Neural progenitor cell (in vitro differentiated cells): ENCODE measurements around the gene ANO3. TPM values are rescaled to one million over a fixed set of nuclear protein-coding genes. Genes with fewer than 3 reads are reported as not detected.

Experiments
- DNase-seq: peaks from one replicate; pipeline ENCODE4 v3.0.0-alpha.2; 2016; ENCODE audit warnings: low spot score
- H2AFZ ChIP-seq: fragments of 200-600 bp; sonication (generic); replicated peaks from 2 replicates; pipeline ENCODE4 v1.6.1; 2016; ENCODE audit warnings: antibody characterized with exemption
- H3F3A ChIP-seq: fragments of 200-600 bp; sonication (generic); 2 replicates; pipeline ENCODE4 v1.6.1; 2016; ENCODE audit warnings: antibody characterized with exemption, low read depth
- H3K27ac ChIP-seq: fragments of 200-600 bp; sonication (generic); 2 replicates; pipeline ENCODE4 v1.5.1; 2016; ENCODE audit warnings: mild to moderate bottlenecking
- H3K27me3 ChIP-seq: fragments of 200-600 bp; sonication (generic); 2 replicates; pipeline ENCODE4 v1.6.1; 2016; ENCODE audit warnings: mild to moderate bottlenecking, moderate library complexity
- H3K36me3 ChIP-seq: fragments of 200-600 bp; sonication (generic); 2 replicates; pipeline ENCODE4 v1.5.1; 2016
- H3K4me1 ChIP-seq: fragments of 200-600 bp; sonication (generic); 2 replicates; pipeline ENCODE4 v1.6.1; 2016; ENCODE audit warnings: mixed run types
- H3K4me2 ChIP-seq: fragments of 200-600 bp; sonication (generic); 2 replicates; pipeline ENCODE4 v1.6.1; 2016
- H3K4me3 ChIP-seq: fragments of 200-600 bp; sonication (generic); 2 replicates; pipeline ENCODE4 v1.5.1; 2016
- H3K79me2 ChIP-seq: fragments of 200-600 bp; sonication (generic); 2 replicates; pipeline ENCODE4 v1.6.1; 2016; ENCODE audit warnings: low read depth
- H3K9ac ChIP-seq: fragments of 200-600 bp; sonication (generic); 2 replicates; pipeline ENCODE4 v1.6.1; 2016
- H3K9me3 ChIP-seq: fragments of 200-600 bp; sonication (generic); 2 replicates; pipeline ENCODE4 v1.5.1; 2016; ENCODE audit warnings: low read depth
- H4K20me1 ChIP-seq: fragments of 200-600 bp; sonication (generic); 2 replicates; pipeline ENCODE4 v1.6.1; 2016; ENCODE audit warnings: low read depth
- H3K27ac Mint-ChIP-seq: 3 replicates; pipeline ENCODE4 v1.8.0; 2021; ENCODE audit warnings: mixed read lengths
- H3K27me3 Mint-ChIP-seq: 2 replicates; pipeline ENCODE4 v1.8.0; 2022; ENCODE audit warnings: low read depth, mild to moderate bottlenecking, inconsistent platforms, moderate library complexity, mixed read lengths; ENCODE audit not compliant: insufficient read depth
- H3K36me3 Mint-ChIP-seq: 3 replicates; pipeline ENCODE4 v1.8.0; 2021; ENCODE audit warnings: mixed read lengths
- H3K4me1 Mint-ChIP-seq: 3 replicates; pipeline ENCODE4 v1.8.0; 2021; ENCODE audit warnings: mixed read lengths
- H3K4me3 Mint-ChIP-seq: 3 replicates; pipeline ENCODE4 v1.8.0; 2021; ENCODE audit warnings: mild to moderate bottlenecking, moderate library complexity, mixed read lengths
- H3K9me3 Mint-ChIP-seq: 3 replicates; pipeline ENCODE4 v1.8.0; 2020; ENCODE audit warnings: mixed read lengths
- EZH2 ChIP-seq: fragments of 200-600 bp; sonication (generic); IDR thresholded peaks from 2 replicates; pipeline ENCODE4 v1.6.1; 2017; ENCODE audit warnings: antibody characterized with exemption, mild to moderate bottlenecking, moderate library complexity
- EZH2phosphoT487 ChIP-seq: fragments of 200-600 bp; sonication (generic); IDR thresholded peaks from 2 replicates; pipeline ENCODE4 v1.6.1; 2017; ENCODE audit warnings: antibody characterized with exemption
- total RNA-seq: library from RNA; depleted of rRNA; stranded (reverse); fragments of >200 nt; gene quantifications from 2 replicates; pipeline ENCODE4 v1.2.3, GENCODE V29; 2015; ENCODE audit warnings: low replicate concordance
- TF ChIP-seq, protein P1 (sequence below): fragments of 200-600 bp; sonication (generic); IDR thresholded peaks from 2 replicates; pipeline ENCODE4 v1.5.1; 2017; ENCODE audit warnings: antibody characterized with exemption, mild to moderate bottlenecking

The ANO3 gene
- total RNA-seq, 1 donor from 2014 or later: 2.5 TPM

DNA sequence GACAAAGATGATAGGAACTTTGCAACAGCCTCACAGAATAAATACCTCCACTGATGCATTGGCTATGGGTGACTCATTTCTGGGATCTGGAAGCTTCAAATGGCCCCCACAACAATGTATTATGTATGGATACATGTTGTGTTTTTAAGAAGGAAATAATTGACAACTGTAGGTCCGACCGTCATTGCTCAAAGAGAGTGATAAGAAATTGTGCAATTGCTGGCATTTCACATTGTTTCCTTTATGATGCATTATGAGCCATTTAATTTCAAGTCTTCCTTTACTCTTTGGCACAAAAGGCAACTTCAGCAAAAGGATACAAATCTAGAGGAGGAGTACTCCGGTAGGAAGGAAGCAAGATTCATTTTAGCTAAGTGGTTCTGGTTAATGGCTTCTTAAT lies 2.0 kb downstream of the ANO3 start:
- Histone ChIP-seq H3K9me3 (no peaks in the 10 kb centered on the region), H3F3A (peaks cover 33% of the 10 kb centered on the region), H3K79me2 (no peaks in the 10 kb centered on the region), H4K20me1 (no peaks in the 10 kb centered on the region), H3K4me3 (no peak overlapping the region), H2AFZ (no peak overlapping the region), H3K9ac (no peak overlapping the region), H3K36me3 (no peaks in the 10 kb centered on the region), H3K27ac (no peak overlapping the region), H3K4me1 (peaks cover 54% of the 10 kb centered on the region), H3K4me2 (peak overlapping the region; percentile 1), H3K27me3 (no peaks in the 10 kb centered on the region)
- Mint-ChIP-seq H3K9me3 (peaks cover 3% of the 10 kb centered on the region), H3K27ac (peak overlapping the region; percentile 44), H3K4me3 (no peak overlapping the region), H3K4me1 (peaks cover 66% of the 10 kb centered on the region), H3K27me3 (peaks cover 9% of the 10 kb centered on the region), H3K36me3 (no peaks in the 10 kb centered on the region)
- no peak for TF ChIP-seq EZH2
- no peak for DNase-seq

DNA sequence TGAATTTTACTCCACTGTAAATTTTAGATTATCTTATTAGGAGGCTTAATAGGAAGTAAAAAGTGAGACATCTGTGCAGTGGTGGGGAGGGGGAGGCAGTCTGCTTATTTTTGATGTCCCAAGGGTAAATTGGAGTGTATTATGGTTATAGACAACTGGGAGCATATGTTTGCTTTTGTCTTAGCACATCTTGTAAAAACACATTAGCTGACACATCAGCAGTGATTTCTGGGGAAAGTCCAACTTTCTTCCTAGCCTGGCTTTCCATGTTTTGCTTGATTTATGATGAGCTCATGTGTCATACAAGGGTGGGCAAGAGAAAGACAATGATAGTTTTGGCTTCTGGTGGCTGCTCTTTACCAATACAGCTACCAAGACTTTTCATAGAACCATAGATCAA lies 4.0 kb downstream of the ANO3 start:
- TF ChIP-seq, protein P1, sequence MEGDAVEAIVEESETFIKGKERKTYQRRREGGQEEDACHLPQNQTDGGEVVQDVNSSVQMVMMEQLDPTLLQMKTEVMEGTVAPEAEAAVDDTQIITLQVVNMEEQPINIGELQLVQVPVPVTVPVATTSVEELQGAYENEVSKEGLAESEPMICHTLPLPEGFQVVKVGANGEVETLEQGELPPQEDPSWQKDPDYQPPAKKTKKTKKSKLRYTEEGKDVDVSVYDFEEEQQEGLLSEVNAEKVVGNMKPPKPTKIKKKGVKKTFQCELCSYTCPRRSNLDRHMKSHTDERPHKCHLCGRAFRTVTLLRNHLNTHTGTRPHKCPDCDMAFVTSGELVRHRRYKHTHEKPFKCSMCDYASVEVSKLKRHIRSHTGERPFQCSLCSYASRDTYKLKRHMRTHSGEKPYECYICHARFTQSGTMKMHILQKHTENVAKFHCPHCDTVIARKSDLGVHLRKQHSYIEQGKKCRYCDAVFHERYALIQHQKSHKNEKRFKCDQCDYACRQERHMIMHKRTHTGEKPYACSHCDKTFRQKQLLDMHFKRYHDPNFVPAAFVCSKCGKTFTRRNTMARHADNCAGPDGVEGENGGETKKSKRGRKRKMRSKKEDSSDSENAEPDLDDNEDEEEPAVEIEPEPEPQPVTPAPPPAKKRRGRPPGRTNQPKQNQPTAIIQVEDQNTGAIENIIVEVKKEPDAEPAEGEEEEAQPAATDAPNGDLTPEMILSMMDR: no peak
- TF ChIP-seq EZH2 (no peak), EZH2phosphoT487 (no peak)
- no peak overlapping the region for H3K27ac Mint-ChIP-seq
- H2AFZ ChIP-seq: no peak overlapping the region
- H3K4me1 Mint-ChIP-seq: peaks cover 48% of the 10 kb centered on the region
- no peaks in the 10 kb centered on the region for H3K36me3 ChIP-seq
- H3K4me1 ChIP-seq: peaks cover 35% of the 10 kb centered on the region
- H3K4me2 ChIP-seq: no peak overlapping the region
- H3K79me2 ChIP-seq: no peaks in the 10 kb centered on the region
- DNase-seq: no peak
- H3K9ac ChIP-seq: no peak overlapping the region
- H3K9me3 Mint-ChIP-seq: peaks cover 3% of the 10 kb centered on the region
- no peaks in the 10 kb centered on the region for H3K27me3 ChIP-seq
- peaks cover 17% of the 10 kb centered on the region for H3F3A ChIP-seq
- no peaks in the 10 kb centered on the region for H3K36me3 Mint-ChIP-seq
- H3K4me3 ChIP-seq: no peak overlapping the region
- H3K9me3 ChIP-seq: no peaks in the 10 kb centered on the region
- no peak overlapping the region for H3K27ac ChIP-seq
- H4K20me1 ChIP-seq: no peaks in the 10 kb centered on the region
- H3K4me3 Mint-ChIP-seq: no peak overlapping the region
- H3K27me3 Mint-ChIP-seq: peaks cover 8% of the 10 kb centered on the region

DNA sequence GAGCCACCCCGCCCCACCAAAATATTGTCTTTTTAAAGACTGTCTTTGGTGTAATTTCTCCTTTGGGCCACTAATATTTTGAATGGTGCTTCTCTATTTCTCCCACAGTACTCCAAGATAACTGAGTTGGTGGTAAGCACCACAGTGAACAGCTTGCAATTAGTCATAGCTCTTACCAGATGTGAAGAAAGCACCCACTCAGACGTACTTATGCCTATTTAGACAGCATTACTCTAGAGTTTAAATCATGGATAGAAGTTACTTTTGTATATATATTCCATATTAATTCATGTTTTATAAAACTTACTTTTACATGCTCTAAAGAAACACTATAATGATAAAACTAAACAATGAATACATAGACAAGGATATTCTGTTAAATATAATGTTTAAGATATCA lies 12.7 kb downstream of the ANO3 start:
- Mint-ChIP-seq H3K36me3 (no peaks in the 10 kb centered on the region), H3K27me3 (peaks cover 2% of the 10 kb centered on the region), H3K4me1 (no peaks in the 10 kb centered on the region), H3K9me3 (no peaks in the 10 kb centered on the region), H3K27ac (no peak overlapping the region), H3K4me3 (no peak overlapping the region)
- no peak overlapping the region for H2AFZ ChIP-seq
- H4K20me1 ChIP-seq: no peaks in the 10 kb centered on the region
- H3K27me3 ChIP-seq: no peaks in the 10 kb centered on the region
- H3K9me3 ChIP-seq: no peaks in the 10 kb centered on the region
- H3K27ac ChIP-seq: no peak overlapping the region
- no peak overlapping the region for H3K4me3 ChIP-seq
- no peak overlapping the region for H3K4me2 ChIP-seq
- no peaks in the 10 kb centered on the region for H3F3A ChIP-seq
- no peak for DNase-seq
- TF ChIP-seq, protein P1: no peak
- H3K36me3 ChIP-seq: no peaks in the 10 kb centered on the region
- H3K79me2 ChIP-seq: no peaks in the 10 kb centered on the region
- no peaks in the 10 kb centered on the region for H3K4me1 ChIP-seq
- H3K9ac ChIP-seq: no peak overlapping the region

- no peak for DNase-seq
- no peak overlapping the region for H3K27ac Mint-ChIP-seq
- Histone ChIP-seq H3K9ac (no peak overlapping the region), H3K27ac (no peak overlapping the region), H3K4me3 (no peak overlapping the region), H2AFZ (no peak overlapping the region), H3F3A (no peaks in the 10 kb centered on the region), H3K27me3 (no peaks in the 10 kb centered on the region), H3K79me2 (no peaks in the 10 kb centered on the region), H3K36me3 (no peaks in the 10 kb centered on the region), H4K20me1 (no peaks in the 10 kb centered on the region), H3K4me2 (no peak overlapping the region), H3K4me1 (no peaks in the 10 kb centered on the region), H3K9me3 (no peaks in the 10 kb centered on the region)
- TF ChIP-seq EZH2: no peak
- TF ChIP-seq, protein P1: no peak
- no peak for TF ChIP-seq EZH2phosphoT487
- no peaks in the 10 kb centered on the region for H3K4me1 Mint-ChIP-seq
- H3K36me3 Mint-ChIP-seq: no peaks in the 10 kb centered on the region
- no peak overlapping the region for H3K4me3 Mint-ChIP-seq
- H3K27me3 Mint-ChIP-seq: no peaks in the 10 kb centered on the region
- no peaks in the 10 kb centered on the region for H3K9me3 Mint-ChIP-seq
Measured at GRCh38 chr11:26348776-26349175, 16.8 kb downstream of the ANO3 start.
